ENCODE data around the gene TMEM54. TPM values are rescaled to one million over a fixed set of nuclear protein-coding genes. Genes with fewer than 3 reads are reported as not detected.

Gene TMEM54
- total and polyA plus RNA-seq, 2 of the 13 experiments (the other 11 are each of a cell fraction or from before 2014, with no cell fraction given), result 2.5 to 2.9 TPM

DNA sequence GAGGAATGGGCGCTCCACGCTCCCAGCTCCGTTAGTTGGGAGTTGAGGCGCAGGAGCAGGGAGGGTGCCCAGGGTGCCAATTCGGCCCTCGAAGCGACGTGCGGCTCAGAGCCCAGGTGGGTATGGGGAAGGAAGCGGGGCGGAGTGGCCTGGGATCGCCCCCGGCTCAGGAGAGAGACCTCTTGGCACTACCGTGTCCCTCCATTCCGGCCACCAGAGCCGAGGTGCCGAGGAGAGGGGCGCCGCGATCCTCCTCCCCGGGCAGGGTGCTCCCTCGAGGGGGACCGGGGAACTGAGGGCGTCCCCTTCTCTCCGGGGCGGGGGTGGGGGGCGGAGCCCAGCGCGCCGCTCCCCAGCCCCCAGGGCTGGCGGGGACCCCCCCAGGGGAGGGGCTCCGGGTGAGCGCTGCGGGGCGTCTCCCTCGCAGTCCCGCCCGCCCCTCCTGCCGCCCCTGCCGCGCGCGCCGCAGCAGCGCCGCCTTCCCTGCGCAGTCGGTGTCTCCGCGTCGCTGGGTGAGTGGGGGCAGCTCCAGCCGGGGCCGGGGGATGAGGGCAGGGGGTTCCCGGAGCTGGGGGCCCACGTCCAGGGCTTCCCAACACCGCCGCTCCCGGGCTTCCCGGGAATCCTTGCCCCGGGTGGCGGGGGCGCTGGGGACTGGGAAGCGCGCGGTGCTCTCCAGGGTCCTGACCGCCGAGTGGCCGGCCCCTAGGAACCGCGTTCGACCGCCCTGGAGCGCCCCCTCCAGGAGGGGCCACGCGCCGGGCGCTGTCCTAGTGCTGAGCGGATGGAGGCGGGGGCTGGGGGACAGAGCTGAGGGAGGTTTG lies 15.0 kb downstream of the TMEM54 start, which contains the start of gene HPCA (continued):
- TF ChIP-seq ZBTB3 (CRISPR knock-in tag; IDR thresholded peaks at IDR 0.05; ENCODE audit: borderline replicate concordance, low read depth) (peak; percentile 90; the same call in 1 of the 2 replicates), SOX13 (IDR thresholded peaks at IDR 0.05) (no peak), SOX13 (CRISPR knock-in tag; conservative IDR thresholded peaks at IDR 0.05 in 1 of 2, IDR thresholded peaks at IDR 0.05 in 1 of 2) (peak in 1 of 2 experiments; percentile 77; a peak in 2 of 4 replicates), ZNF776 (CRISPR knock-in tag; IDR thresholded peaks at IDR 0.05) (peak; percentile 95), EEA1 (CRISPR knock-in tag; IDR thresholded peaks at IDR 0.05; ENCODE audit: borderline replicate concordance) (peak; percentile 97), SAP130 (CRISPR knock-in tag; IDR thresholded peaks at IDR 0.05; ENCODE audit: low read depth) (peak; percentile 96), ZFP1 (CRISPR knock-in tag; IDR thresholded peaks at IDR 0.05) (peak; percentile 68; the same call in 1 of the 2 replicates), MAFF (IDR thresholded peaks at IDR 0.05; ENCODE audit: low read depth, low read length) (no peak), FOXP1 (IDR thresholded peaks at IDR 0.05) (no peak), FOXP1 (CRISPR knock-in tag; IDR thresholded peaks at IDR 0.05) (peak; percentile 36; the same call in 1 of the 2 replicates), NFE2L2 (IDR thresholded peaks at IDR 0.05; ENCODE audit: low read length) (no peak), RXRA (CRISPR knock-in tag; IDR thresholded peaks at IDR 0.05) (peak; percentile 76), ISX (CRISPR knock-in tag; conservative IDR thresholded peaks at IDR 0.05) (peak; percentile 98), ZNF335 (CRISPR knock-in tag; IDR thresholded peaks at IDR 0.05) (peak; percentile 94), TBX2 (CRISPR knock-in tag; IDR thresholded peaks at IDR 0.05; ENCODE audit: borderline replicate concordance) (peak; percentile 94), ZNF558 (CRISPR knock-in tag; IDR thresholded peaks at IDR 0.05; ENCODE audit: borderline replicate concordance) (peak; percentile 99; the same call in 1 of the 2 replicates), ZNF746 (CRISPR knock-in tag; IDR thresholded peaks at IDR 0.05) (peak; percentile 90), ATAD3A (CRISPR knock-in tag; IDR thresholded peaks at IDR 0.05) (peak; percentile 97), SOX6 (IDR thresholded peaks at IDR 0.05) (no peak), SOX6 (CRISPR knock-in tag; IDR thresholded peaks at IDR 0.05) (peak; percentile 44; the same call in 1 of the 2 replicates), NFE2L1 (CRISPR knock-in tag; IDR thresholded peaks at IDR 0.05; ENCODE audit: borderline replicate concordance) (0 out of 2 replicates have a peak, but pooled peaks have one; percentile 58), ZNF484 (CRISPR knock-in tag; IDR thresholded peaks at IDR 0.05; ENCODE audit: borderline replicate concordance, low read depth) (peak; percentile 90; the same call in 1 of the 2 replicates)
- TF ChIP-seq, protein P1, sequence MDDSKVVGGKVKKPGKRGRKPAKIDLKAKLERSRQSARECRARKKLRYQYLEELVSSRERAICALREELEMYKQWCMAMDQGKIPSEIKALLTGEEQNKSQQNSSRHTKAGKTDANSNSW (CRISPR knock-in tag; IDR thresholded peaks at IDR 0.05; ENCODE audit: borderline replicate concordance), result peak; percentile 89
- TF ChIP-seq, protein P2, sequence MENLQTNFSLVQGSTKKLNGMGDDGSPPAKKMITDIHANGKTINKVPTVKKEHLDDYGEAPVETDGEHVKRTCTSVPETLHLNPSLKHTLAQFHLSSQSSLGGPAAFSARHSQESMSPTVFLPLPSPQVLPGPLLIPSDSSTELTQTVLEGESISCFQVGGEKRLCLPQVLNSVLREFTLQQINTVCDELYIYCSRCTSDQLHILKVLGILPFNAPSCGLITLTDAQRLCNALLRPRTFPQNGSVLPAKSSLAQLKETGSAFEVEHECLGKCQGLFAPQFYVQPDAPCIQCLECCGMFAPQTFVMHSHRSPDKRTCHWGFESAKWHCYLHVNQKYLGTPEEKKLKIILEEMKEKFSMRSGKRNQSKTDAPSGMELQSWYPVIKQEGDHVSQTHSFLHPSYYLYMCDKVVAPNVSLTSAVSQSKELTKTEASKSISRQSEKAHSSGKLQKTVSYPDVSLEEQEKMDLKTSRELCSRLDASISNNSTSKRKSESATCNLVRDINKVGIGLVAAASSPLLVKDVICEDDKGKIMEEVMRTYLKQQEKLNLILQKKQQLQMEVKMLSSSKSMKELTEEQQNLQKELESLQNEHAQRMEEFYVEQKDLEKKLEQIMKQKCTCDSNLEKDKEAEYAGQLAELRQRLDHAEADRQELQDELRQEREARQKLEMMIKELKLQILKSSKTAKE (CRISPR knock-in tag; IDR thresholded peaks at IDR 0.05; ENCODE audit: borderline replicate concordance), result 0 out of 2 replicates have a peak, but pooled peaks have one; percentile 66
- TF ChIP-seq, protein P3, sequence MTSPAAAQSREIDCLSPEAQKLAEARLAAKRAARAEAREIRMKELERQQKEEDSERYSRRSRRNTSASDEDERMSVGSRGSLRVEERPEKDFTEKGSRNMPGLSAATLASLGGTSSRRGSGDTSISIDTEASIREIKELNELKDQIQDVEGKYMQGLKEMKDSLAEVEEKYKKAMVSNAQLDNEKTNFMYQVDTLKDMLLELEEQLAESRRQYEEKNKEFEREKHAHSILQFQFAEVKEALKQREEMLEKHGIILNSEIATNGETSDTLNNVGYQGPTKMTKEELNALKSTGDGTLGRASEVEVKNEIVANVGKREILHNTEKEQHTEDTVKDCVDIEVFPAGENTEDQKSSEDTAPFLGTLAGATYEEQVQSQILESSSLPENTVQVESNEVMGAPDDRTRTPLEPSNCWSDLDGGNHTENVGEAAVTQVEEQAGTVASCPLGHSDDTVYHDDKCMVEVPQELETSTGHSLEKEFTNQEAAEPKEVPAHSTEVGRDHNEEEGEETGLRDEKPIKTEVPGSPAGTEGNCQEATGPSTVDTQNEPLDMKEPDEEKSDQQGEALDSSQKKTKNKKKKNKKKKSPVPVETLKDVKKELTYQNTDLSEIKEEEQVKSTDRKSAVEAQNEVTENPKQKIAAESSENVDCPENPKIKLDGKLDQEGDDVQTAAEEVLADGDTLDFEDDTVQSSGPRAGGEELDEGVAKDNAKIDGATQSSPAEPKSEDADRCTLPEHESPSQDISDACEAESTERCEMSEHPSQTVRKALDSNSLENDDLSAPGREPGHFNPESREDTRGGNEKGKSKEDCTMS (CRISPR knock-in tag; conservative IDR thresholded peaks at IDR 0.05), result peak; percentile 98
- TF ChIP-seq, protein P4, sequence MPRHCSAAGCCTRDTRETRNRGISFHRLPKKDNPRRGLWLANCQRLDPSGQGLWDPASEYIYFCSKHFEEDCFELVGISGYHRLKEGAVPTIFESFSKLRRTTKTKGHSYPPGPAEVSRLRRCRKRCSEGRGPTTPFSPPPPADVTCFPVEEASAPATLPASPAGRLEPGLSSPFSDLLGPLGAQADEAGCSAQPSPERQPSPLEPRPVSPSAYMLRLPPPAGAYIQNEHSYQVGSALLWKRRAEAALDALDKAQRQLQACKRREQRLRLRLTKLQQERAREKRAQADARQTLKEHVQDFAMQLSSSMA (CRISPR knock-in tag; IDR thresholded peaks at IDR 0.05), result peak; percentile 94
